ENCODE data around the gene CRYBA2. TPM values are rescaled to one million over a fixed set of nuclear protein-coding genes. Genes with fewer than 3 reads are reported as not detected.

CRYBA2 gene
- total and polyA plus RNA-seq, 12 donors: 0.39 to 26.6 (median 3.9) TPM; not detected in 4

DNA sequence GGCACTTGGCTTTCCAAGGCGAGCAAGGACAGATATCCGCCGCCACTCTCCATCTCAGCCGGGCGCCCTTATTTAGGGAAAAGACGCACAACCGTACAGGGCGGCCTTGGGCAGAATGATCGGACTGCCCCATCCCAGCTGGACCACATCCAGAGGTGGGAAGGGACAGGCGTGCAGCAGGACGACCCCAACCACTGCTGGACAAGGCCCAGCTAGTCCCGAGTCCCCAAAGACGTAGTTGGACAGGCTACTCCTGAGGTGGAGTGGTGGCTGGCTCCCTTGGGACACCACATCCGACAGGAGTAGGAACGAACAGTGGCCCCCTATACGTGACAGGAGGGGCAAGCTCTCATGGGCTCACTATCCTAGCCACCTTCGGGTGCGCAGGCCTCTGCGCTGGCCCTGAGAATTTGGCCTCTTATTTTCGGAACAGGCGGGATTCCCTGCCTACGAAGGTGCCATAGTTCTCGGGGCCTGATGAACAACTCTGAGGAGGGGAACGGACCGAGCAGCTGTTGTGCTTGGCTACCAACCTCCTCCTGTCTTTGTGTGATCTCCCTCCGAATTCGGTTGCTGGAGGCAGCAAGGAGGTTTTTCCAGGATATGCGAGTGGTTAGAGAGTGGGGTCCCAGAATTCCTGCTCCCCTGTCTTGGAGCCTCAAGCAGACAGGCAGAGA lies 10.5 kb downstream of the CRYBA2 start:
- no peak for DNase-seq
- H3K4me1 ChIP-seq (replicated peaks in 1 of 2): peaks cover 16% of the 10 kb centered on the region in 2 donors
- WGBS, 4 donors: 3 to 17% (median 9%) methylated on average over 21 to 28 of the region's 28 CpGs
- H3K36me3 ChIP-seq (replicated peaks in 1 of 2): no peaks in the 10 kb centered on the region
- peaks cover 80% of the 10 kb centered on the region for H3K27me3 ChIP-seq
- intact Hi-C loops (cut with DNase I): no loop called here
- TF ChIP-seq, protein P1, sequence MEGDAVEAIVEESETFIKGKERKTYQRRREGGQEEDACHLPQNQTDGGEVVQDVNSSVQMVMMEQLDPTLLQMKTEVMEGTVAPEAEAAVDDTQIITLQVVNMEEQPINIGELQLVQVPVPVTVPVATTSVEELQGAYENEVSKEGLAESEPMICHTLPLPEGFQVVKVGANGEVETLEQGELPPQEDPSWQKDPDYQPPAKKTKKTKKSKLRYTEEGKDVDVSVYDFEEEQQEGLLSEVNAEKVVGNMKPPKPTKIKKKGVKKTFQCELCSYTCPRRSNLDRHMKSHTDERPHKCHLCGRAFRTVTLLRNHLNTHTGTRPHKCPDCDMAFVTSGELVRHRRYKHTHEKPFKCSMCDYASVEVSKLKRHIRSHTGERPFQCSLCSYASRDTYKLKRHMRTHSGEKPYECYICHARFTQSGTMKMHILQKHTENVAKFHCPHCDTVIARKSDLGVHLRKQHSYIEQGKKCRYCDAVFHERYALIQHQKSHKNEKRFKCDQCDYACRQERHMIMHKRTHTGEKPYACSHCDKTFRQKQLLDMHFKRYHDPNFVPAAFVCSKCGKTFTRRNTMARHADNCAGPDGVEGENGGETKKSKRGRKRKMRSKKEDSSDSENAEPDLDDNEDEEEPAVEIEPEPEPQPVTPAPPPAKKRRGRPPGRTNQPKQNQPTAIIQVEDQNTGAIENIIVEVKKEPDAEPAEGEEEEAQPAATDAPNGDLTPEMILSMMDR (IDR thresholded peaks at IDR 0.05): no peak
- no peak for TF ChIP-seq POLR2A (IDR thresholded peaks at IDR 0.05)
- H3K9me3 ChIP-seq (replicated peaks in 1 of 3): no peaks in the 10 kb centered on the region
- H3K27ac ChIP-seq: no peak overlapping the region
- H3K4me3 ChIP-seq: no peak overlapping the region

DNA sequence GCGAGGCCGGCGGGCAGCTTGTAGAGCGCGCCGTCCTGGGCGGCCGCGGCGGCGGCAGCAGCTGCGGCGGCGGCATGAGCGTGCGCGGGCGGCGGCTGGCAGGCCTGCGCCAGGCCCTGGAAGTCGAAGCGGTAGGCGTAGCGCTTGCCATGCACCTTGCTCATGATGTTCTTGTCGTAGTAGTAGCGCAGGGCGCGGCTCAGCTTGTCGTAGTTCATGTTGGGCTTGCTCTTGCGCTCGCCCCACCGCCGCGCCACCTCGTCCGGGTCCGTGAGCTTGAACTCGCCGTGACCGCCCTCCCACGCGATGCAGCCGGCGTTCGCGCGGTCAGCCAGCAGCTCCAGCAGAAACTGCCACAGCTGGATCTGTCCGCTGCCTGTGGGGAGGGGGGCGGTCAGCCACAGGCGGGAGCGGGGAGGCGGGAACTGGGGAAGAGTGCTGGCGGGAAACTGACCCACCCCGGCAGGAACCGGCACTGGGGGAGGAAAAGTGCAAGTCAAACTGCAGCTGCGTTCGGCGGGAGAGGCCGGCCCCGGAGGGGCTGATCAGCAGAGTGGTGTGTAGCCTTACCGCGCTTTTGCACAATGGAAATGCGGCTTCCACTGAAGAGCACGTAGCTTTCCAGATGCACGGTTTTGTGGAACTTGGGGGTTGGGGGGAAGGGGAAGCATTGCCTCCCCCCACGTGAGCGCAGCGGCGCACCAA lies 11.2 kb downstream of the CRYBA2 start:
- no peaks in the 10 kb centered on the region for H3K9me3 ChIP-seq (replicated peaks in 1 of 3)
- intact Hi-C loops (cut with DNase I): no loop called here
- TF ChIP-seq POLR2A (IDR thresholded peaks at IDR 0.05): no peak
- TF ChIP-seq, protein P1 (IDR thresholded peaks at IDR 0.05): no peak
- DNase-seq: peak in 2 of 7 donors; percentile 31 to 76
- peak overlapping the region in 1 of 4 donors; percentile 36 for H3K4me3 ChIP-seq
- H3K27me3 ChIP-seq: peaks cover 73% of the 10 kb centered on the region
- H3K4me1 ChIP-seq (replicated peaks in 1 of 2): peaks cover 16% of the 10 kb centered on the region in 2 donors
- peak overlapping the region in 1 of 5 donors; percentile 3 for H3K27ac ChIP-seq
- 0 to 3% (median 1%) methylated on average over 15 to 69 of the region's 69 CpGs for WGBS, 4 donors
- no peaks in the 10 kb centered on the region for H3K36me3 ChIP-seq (replicated peaks in 1 of 2)

DNA sequence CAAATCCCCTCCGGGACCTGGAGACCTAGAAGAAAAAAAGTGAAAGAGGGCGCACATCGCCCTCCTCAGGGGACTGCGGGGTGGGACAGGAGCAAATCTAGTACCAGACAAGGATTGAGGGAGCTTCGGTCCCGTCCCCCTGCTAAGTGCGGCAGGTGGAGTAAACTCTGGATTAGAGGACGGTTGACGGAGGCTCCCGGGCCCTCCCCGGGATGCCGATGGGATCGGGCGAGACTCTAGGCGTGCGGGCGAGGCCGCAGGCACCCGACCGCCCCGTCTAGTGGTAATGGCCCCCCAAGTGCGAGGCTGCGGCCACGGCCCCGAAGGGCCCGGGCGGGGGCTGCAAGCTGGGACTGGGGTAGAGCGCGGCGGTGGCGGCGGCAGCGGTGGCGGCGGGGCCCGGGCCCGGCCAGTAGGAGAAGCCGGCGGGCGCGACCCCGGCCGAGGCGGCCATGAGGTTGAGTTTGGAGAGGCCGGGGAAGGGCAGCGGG lies 11.8 kb downstream of the CRYBA2 start:
- 4 to 8% (median 5%) methylated on average over 13 to 46 of the region's 46 CpGs for WGBS, 4 donors
- H3K27ac ChIP-seq: peak overlapping the region in 1 of 5 donors; percentile 3
- no peaks in the 10 kb centered on the region for H3K36me3 ChIP-seq (replicated peaks in 1 of 2)
- peaks cover 16% of the 10 kb centered on the region in 2 donors for H3K4me1 ChIP-seq (replicated peaks in 1 of 2)
- peaks cover 67% of the 10 kb centered on the region for H3K27me3 ChIP-seq
- TF ChIP-seq, protein P1 (IDR thresholded peaks at IDR 0.05): no peak
- no peak for TF ChIP-seq POLR2A (IDR thresholded peaks at IDR 0.05)
- peak overlapping the region in 1 of 4 donors; percentile 36 for H3K4me3 ChIP-seq
- DNase-seq: no peak
- no peaks in the 10 kb centered on the region for H3K9me3 ChIP-seq (replicated peaks in 1 of 3)
- intact Hi-C loops (cut with DNase I): no loop called here

DNA sequence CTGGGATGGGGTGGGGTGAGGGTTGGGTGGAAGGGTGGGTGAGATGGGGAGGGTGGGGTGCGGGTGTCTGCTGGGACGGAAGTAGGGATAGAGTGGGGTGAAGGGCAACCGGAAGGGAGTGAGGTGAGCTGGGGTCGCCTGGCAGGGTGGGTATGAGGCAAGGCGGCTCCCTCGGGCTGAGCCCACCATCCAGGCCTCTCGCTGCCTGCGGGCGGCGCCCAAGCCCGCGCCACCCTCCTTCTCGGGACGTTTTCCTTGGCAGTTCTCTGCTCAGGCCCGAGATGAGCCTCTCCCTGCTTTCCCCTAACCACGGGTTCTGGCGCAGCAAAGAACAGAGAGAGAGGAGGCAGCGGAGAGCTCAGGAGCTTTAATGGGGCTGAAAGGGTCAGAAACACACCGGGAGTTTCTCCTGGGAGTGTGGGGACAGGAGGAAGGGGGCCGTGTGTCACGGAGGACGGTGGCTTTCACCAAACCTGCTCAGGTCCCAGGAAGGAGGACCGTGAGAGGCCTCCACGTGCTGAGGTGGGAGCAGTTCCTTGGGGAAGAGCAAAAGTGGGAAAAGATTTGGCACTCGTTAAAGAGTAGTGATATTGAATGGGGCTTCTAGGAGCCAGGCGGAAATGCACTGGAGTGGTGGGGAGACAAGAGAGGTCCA lies 12.4 kb downstream of the CRYBA2 start:
- no peak for DNase-seq
- Histone ChIP-seq H3K36me3 (replicated peaks in 1 of 2) (no peaks in the 10 kb centered on the region), H3K27ac (peak overlapping the region in 1 of 5 donors; percentile 12), H3K4me3 (no peak overlapping the region), H3K4me1 (replicated peaks in 1 of 2) (peaks cover 16% of the 10 kb centered on the region in 2 donors), H3K9me3 (replicated peaks in 1 of 3) (no peaks in the 10 kb centered on the region), H3K27me3 (peaks cover 63% of the 10 kb centered on the region)
- WGBS, 4 donors: 7 to 12% (median 8%) methylated on average over 26 of the region's 26 CpGs
- intact Hi-C loops (cut with DNase I): no loop called here
- no peak for TF ChIP-seq POLR2A (IDR thresholded peaks at IDR 0.05)
- TF ChIP-seq, protein P1 (IDR thresholded peaks at IDR 0.05): no peak

Data from adrenal gland (tissue), 12 donors.